NCI-H748 (cell line): Measurements from ENCODE around the gene ZFP64.
"Not testable (repeated sequence)": the region's sequence is repeated elsewhere in the genome, so short reads cannot be mapped to it uniquely, and the experiment has no call there.

Experiments used
- DNase-seq: peaks from one replicate; lab custom pipeline; 2025; ENCODE audit not compliant: unreplicated experiment; lab: John Stamatoyannopoulos, UW

Gene ZFP64

DNA sequence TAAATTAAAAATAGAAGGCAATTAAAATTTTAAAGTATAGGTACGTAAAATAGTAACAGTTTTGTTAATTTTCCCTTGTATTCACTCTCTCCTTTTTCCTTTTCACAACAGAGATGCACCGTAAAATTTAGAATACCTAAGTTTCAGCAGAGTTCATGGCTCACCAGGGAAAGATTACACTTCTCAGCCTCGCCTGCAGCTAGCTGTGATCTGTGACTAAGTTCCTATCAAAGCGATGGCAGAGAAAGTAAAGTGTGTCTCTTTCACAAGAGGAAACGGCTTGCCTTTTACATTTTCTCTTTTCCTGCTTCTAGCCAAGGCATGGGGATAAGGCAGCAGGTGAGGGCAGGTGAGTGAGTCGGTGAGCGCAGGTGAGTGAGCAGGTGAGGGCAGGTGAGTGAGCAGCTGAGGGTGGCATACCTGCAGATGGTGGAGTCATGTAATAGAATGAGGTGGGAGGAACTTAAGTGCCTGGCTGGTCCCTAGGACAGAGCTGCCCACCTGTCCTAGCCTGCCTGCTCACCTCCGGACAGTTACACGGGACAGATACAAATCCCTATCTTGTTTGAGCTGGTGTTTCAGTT, 30.9 kb downstream of the ZFP64 start:
- DNase-seq = no peak

DNA sequence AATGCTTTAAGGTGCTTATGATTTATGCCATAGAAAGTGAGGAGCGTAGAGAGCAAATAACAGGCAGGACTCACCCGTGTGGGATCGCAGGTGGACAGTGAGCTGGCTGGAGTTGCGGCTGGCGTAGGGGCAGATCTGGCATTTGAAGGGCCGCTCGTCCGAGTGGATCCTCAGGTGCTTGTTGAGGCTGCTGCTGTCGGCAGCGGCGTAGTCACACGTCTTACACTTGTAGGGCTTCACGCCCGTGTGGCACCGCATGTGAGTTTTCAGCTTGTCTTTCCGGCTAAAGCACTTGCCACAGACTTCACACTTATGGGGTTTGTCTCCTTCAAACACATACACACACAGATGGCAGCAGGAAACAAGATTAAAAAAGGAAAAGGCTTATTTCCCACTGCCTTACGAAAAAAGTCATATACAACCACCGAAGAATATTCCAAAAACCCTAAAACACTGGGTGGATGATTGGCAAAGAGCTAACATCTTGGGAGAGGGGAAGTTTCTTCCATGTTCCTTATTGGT, 31.5 kb downstream of the ZFP64 start:
- no peak for DNase-seq

DNA sequence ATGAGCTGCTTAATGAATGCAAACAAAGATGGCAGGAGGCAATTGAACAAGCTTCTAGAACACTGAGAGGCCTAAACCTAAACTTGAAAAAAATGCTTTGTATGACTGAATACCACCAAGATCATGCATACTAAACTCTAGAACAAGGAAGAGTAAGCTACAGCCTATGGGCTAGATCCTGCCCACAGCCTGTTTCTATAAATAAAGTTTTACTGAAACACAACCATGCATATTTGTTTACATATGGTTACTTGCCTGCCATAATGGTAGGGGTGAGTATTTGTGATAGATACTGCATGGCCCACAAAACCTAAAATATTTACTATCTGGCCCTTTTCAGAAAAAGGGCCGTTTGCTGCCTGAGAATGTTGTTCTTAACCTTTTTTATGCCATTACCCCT, 37.0 kb downstream of the ZFP64 start:
- no peak for DNase-seq

DNA sequence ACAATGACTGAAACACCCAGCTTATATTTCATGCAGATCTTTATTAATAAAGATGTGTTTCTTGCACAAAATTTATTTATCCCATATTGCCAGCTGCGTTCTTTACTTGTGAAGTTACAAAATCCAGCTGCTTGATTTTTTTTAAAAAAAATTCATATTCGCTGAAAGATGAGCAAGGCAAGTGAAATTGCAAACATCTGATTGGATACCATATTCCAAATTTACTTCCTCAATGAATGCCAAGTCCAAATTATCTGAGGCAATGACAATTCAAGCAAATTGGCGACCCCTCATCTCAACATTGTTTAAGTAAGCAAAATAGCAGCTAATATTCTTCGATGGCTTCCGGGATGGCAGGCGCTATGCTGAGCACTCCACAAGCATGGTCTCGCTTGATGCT, 37.7 kb downstream of the ZFP64 start:
- DNase-seq = no peak

DNA sequence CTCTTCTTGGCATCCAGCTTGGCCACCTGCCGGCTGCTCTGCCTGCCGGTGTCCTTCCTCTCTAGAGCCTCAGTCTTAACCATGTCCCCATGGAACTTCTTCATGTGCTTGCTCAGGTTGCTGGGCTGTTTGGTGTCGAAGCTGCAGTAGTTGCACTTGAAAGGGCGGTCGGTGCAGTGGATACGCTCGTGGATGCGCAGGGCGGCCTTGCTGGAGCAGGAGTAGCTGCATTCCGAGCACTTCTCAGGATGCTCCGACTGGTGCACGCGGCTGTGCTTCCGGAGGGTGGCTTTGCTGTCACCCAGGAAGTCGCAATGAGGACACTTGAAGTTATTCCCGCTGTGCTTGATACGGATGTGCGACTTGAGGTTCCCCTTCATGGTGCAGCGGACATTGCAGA, 38.7 kb downstream of the ZFP64 start:
- no peak for DNase-seq

DNA sequence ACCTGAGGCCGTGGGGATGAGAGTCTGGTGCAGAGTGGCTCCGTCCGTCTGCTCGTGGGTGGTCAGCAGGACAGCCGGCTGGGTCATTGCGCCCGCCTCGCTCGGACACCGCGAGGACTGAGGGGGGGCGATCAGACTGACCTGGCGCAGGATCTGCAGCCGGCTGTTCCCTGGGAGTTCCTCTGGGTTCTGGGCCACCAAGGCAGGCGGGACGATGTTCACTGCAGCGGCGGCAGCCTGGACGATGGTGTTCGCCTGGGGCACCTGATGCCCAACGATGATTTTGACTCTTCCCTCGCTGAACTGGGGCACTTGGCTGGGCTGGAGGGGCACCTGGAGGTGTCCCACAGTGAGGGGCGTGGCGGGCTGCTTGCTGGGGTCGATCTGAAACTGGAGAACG, 39.2 kb downstream of the ZFP64 start:
- DNase-seq = no peak

DNA sequence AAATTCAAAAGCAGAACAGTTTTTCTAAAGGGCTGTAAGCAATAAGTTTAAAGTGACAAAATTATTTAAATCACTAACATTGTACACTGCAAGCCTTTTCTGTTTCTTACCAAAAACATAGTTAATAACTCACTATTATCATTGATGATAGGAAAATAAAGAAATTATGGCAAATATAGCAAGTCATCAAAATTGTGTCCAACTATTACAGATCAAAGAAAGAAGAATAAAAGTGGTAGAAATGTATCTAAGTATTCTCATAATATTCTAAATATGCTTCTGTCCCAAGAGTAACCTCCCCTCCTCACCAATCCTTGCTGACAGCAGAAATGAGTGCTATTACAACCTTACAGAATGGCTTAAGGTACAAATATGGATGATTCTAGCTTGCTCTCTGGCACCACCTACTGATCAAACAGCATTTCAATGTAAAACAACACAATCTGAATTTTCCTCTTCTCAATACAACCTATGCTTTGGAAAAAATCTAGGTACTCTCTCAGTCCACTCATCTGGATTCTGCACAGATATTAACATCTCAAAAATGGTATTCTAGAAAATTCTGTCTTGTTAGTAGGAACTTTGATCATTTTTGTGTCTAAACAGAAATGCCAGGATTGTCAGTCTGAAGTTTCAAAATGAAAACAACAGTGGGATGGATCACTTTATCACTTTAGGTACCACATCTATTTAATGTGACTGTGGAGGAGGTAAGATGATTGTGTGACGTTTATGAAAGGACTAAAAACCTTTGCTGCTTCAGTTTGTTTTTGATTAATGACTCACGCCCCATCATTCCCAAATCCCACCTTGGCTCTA, 40.9 kb downstream of the ZFP64 start:
- peak; percentile 35 for DNase-seq

DNA sequence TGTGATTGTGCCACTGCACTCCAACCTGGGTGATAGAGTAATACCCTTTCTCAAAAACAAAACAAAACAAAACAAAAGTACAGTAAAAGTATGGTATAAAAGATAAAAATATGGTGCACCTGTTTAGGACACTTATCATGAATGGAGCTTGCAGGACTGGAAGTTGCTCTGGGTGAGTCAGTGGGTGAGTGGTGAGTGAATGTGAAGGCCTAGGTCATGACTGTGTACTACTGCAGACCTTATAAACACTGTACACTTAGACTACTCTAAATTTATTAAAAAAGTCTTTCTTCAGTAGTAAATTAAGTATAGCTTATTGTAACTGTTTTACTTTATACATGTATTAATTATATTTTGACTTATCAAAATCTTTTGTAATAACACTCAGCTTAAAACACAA, 46.0 kb downstream of the ZFP64 start:
- DNase-seq = no peak

DNA sequence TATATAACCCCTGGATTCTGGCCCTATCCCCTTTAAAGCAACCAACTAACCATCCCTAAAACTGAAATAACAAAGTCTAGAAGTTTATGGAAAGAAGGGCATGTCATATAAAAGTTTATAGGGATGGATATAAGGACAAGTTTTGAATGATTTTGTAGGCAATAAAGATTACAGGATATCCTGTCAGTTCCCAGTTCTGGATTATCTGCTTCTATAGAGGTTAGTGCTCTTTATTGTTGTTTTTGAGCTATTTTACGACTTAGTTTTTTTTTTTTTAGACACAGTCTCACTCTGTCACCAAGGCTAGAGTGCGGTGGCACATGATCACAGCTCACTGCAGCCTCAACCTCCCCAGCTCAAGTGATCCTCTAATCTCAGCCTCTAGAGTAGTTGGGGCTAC, 48.3 kb downstream of the ZFP64 start:
- no peak for DNase-seq

DNA sequence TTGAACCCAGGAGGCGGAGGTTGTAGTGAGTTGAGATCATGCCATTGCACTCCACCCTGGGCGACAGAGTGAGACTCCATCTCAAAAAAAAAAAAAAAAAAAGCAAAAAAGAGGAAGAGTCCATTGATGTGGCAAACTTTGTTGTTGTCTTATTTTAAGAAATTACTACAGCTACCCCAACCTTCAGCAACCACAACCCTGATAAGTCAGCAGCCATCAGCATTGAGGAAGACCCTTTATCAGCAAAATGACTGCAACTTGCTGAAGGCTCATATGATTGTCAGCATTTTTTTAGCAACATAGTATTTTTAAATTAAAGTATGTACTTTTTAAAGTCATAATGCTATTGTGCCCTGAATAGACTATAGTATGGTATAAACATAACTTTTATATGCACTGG, 48.8 kb downstream of the ZFP64 start:
- no peak for DNase-seq

DNA sequence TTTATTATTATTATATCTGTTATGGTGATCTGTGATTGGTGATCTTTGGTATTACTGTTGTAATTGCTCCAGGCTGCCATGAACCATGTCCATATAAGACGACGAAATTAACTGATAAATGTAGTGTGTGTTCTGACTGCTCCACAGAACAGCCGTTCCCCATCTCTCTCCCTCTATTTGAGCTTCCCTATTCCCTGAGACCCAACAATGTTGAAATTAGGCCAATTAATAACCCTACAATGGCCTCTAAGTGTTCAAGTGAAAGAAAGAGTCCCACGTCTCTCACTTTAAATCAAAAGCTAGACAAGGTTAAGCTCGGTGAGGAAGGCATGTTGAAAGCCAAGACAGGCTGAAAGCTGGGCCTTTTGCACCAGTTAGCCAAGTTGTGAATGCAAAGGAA, 51.6 kb downstream of the ZFP64 start:
- DNase-seq = no peak

DNA sequence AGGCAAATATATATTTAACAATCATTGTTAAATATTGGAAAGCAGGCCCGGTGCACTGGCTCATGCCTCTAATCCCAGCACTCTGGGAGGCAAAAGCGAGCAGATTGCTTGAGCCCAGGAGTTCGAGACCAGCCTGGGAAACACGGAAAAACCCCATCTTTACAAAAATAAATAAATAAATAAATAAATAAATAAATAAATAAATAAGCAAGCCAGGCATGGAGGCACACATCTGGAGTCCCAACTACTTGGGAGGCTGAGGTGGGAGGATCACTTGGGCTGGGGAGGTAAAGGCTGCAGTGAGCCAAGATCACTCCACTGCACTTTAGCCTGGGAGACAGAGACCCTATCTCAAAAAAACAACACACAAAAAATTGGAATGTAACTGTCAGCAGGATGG, 53.7 kb downstream of the ZFP64 start:
- no peak for DNase-seq

DNA sequence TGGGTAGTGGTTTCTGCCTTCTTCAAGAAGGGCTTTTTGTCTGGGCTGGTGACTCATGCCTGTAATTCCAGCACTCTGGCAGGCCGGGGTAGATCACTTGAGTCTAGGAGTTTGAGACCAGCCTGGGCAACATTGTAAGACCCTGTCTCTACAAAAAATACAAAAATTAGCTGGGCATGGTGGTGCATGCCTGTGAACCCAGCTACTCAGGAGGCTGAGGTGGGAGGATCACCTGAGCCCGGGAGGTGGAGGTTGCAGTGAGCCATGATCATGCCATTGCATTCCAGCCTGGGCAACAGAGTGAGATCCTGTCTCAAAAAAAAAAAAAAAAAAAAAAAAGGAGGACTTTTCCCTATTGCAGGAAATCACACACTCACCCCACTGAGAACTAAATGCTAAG, 57.9 kb downstream of the ZFP64 start:
- not testable (repeated sequence) for DNase-seq

DNA sequence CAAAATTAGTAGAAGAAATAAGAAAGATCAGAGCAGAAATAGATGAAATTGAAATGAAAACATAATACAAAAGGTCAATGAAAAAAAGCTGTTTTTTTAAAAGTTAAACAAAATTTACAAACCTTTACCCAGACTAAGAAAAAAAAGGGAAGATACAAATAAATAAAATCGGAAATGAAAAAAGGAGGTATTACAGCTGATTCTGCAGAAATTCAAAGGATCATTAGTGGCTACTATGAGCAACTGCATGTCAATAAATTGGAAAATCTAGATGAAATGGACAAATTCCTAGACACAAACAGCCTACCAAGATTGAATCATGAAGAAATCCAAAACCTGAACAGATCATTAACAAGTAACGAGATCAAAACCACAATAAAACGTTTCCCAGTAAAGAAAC, 59.2 kb downstream of the ZFP64 start:
- DNase-seq = no peak

DNA sequence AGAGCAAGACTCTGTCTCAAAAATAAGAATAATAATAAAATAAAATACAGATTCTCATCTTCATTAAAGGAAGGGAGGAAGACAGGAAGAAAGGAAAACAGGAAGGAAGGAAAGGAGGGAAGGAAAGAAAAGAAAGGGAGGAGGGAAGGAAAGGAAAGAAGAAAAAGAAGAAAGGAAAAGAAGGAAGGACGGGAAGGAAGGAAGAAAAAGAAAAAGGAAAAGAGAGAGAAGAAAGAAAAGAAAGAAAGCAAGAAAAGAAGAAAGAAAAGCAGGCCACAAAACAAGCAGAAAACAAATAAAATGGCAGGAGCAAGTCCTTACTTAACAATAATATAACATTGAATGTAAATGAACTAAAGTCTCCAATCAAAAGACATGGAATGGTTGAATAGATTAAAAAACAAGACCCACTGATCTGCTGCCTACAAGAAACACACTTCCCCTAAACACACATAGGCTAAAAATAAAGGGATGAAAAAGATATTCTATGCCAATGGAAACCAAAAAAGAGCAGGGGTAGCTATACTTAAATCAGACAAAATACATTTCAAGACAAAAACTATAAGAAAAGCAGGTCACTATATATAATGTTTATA, 60.4 kb downstream of the ZFP64 start:
- DNase-seq = no peak

DNA sequence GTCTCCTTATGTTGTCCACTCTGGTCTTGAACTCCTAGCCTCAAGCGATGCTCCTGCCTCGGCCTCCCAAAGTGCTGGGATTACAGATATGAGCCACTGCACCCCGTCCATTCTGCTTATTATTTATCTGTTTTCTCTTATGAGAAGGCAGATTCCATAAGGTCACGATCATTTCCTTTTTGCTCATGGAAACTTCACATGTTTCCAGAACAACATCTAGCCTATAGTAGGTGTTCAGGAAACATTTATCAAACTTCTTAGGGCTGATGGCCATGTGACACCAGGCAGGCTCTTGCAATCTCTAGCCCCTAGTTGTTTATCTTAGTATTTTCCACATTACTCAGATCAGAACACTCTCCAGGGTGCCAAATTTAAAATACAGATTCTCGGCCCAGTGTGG, 61.2 kb downstream of the ZFP64 start:
- no peak for DNase-seq

DNA sequence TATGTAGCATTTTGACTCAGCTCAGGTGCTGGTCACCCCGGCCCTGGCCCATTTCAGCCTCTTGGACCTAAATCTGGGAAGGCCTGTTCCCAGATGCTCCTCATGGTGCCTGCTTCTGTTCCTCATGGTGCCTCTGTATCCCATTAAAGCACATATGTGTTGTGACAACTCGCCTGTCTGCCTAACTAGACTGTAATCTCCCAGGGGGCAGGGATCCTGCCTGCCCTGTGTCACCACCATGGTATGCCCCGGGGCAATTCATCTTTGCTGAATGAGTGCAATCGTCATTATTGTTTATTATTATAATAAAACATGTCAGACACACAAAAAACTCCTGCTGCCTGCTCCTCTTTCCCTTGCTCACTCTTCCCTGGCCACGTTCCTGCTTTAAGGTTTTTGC, 62.0 kb downstream of the ZFP64 start:
- DNase-seq = no peak

DNA sequence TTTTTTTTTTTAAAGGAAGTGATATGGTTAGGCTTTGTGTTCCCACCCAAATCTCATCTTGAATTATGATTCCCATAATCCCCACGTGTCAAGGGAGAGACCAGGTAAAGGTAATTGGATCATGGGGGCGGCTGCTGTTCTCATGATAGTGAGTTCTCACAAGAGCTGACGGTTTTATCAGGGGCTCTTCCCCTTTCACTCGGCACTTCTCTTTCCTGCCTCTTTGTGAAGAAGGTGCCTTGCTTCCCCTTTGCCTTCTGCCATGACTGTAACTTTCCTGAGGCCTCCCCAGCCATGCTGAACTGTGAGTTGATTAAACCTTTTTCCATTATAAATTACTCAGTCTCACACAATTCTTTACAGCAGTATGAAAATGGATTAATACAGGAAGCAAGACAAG, 64.3 kb downstream of the ZFP64 start:
- DNase-seq = no peak

DNA sequence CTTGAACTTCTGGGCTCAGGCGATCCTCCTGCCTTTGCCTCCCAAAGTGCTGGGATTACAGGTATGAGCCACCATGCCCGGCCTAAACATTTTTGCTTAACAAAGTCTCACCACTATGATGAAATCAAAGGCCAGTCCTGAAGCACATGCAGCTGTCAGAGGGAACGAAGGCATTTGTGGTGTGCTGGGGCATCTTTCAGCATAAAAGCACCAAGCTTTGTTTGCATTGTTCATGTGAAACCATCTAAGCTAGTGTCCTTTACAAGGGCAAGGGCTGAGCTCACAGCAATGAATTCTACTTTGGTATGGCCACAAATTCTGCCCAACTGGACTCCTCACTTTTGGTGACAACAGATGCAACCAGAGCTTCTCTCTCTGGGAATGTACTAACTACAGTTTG, 66.8 kb downstream of the ZFP64 start:
- no peak for DNase-seq

DNA sequence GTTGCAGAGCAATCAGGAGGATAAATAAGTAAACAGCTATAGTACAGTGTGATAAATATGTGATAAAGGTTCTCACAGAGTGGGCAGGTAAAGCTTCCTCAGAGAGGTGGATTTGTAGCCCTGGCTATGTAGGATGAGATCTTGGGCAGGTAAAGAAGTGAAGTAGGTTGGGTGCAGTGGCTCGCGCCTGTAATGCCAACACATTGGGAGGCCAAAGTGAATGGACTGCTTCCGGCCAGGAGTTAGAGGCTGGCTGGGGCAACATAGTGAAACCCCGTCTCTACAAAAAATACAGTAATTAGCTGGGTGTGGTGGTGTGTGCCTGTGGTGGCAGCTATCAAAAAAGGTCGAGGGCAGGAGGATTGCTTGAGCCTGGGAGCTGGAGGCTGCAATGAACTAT, 72.9 kb downstream of the ZFP64 start:
- DNase-seq = no peak

DNA sequence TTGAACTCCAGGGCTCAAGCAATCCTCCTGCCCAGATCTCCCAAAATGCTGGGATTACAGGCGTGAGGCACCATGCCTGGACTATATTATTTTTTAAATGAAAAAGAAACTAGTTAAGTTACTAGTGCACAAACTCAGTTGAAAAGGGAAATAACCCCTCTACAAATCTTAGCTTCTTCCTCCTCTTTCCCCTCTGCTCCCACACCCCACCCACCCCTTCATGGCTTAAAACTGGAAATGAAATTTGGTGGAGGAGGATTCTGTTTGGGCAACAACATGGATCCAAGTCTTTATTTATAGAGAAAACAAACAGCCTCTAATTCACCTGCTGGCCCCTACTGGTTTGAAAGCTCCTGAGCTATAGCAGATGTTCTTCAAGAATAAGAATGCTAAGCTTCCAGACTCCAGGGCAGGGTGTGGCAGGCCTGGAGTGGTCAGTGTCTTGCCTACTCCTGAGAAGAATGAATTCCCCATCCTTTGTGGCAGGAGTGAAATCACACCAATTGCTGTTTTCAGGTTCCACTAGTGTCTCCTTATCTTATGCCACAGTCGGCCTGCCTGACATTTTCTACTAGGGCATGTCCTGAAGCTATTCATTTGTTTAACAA, 73.5 kb downstream of the ZFP64 start:
- no peak for DNase-seq

DNA sequence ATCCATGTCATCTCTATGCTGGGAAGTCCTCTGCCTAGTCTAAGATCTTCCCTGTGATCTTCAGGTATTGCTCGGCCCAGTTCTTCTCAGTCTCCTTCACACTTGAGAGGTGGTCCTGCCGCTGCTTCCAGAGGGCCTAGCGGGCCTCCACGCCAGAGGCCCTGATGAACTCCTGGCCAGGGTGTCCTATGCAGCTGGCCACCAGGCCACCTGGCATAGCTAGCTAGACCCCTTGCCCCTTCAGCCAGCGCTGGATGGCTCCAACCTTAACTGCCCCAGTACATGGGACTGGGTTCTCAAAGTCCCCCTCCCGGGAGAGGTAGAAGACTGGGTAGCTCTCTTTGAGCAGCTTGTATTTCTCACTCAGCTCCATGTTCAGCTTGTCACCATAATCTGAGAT, 81.1 kb downstream of the ZFP64 start:
- no peak for DNase-seq
